ENCODE results near the gene DPEP2. TPM values are rescaled to one million over a fixed set of nuclear protein-coding genes. Genes with fewer than 3 reads are reported as not detected.

The DPEP2 gene
- total and polyA plus RNA-seq, 2 of the 4 experiments (the other 2 are of a cell fraction) = not detected

DNA sequence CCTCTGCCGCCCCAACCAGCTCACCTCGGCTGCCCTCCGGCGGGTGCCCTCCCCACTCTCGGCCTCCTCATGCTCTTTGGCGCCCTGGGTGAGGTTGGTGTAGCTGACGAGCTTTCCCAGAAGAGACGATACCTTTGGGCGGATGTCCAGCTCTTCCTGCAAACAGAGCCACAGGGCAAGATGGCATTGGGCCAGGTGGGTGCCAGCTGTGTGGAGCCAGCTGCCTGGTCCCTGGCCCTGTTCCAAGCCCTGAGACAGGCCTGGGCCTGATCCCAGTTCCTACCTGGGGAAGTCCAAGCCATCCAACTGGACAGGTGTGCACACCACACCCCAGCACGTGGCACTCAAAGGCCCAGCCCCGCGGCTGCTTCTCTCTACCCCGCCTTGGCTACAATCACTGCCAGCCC, 37.7 kb downstream of the DPEP2 start:
- TF ChIP-seq FOS (IDR thresholded peaks at IDR 0.05; ENCODE audit: low read depth, low read length) = no peak
- TF ChIP-seq NFE2L2 (IDR thresholded peaks at IDR 0.05; ENCODE audit: low read depth, low read length) = no peak
- TF ChIP-seq POLR2A (IDR thresholded peaks at IDR 0.05; ENCODE audit: low read depth, low read length) = no peak
- no peak for TF ChIP-seq SMC3 (IDR thresholded peaks at IDR 0.05; ENCODE audit: low read depth, low read length)
- TF ChIP-seq ELK1 (IDR thresholded peaks at IDR 0.05; ENCODE audit: borderline replicate concordance, low read depth, low read length) = no peak
- Histone ChIP-seq H3K9ac (ENCODE audit: low read depth, low read length) (no peak overlapping the region), H3K14ac (replicated peaks; ENCODE audit: low read depth, low read length) (no peak overlapping the region), H2BK5ac (ENCODE audit: low read depth, low read length, poor library complexity, severe bottlenecking) (peak overlapping the region; percentile 4), H3K18ac (ENCODE audit: low read depth, low read length) (no peak overlapping the region), H3K36me3 (ENCODE audit: control insufficient read depth, insufficient read depth, low read length) (peaks cover 73% of the 10 kb centered on the region), H3K4me3 (ENCODE audit: insufficient read depth, low read depth, low read length) (no peak overlapping the region), H4K20me1 (ENCODE audit: insufficient read depth, low read length) (peaks cover 86% of the 10 kb centered on the region), H3K23ac (ENCODE audit: low read depth, low read length) (no peak overlapping the region), H4K8ac (ENCODE audit: low read depth in 2 of 2, low read length in 2 of 2) (no peak overlapping the region), H3K9me1 (ENCODE audit: insufficient read depth, low read length) (peaks cover 61% of the 10 kb centered on the region), H3K4ac (ENCODE audit: low read depth, low read length) (no peak overlapping the region; the same call in 1 of the 2 replicates), H3K4me2 (ENCODE audit: low read depth, low read length) (no peak overlapping the region), H2BK15ac (ENCODE audit: low read depth, low read length) (no peak overlapping the region), H3K27ac (ENCODE audit: insufficient read depth, low read length) (no peak overlapping the region), H3K9me3 (ENCODE audit: control insufficient read depth, insufficient read depth, low read length) (no peaks in the 10 kb centered on the region), H3K27me3 (ENCODE audit: control insufficient read depth, insufficient read depth, low read length) (no peaks in the 10 kb centered on the region), H4K5ac (ENCODE audit: low read depth, low read length) (no peak overlapping the region), H2BK20ac (ENCODE audit: low read depth, low read length) (no peak overlapping the region), H2AK9ac (replicated peaks; ENCODE audit: low read depth, low read length, poor library complexity) (no peak overlapping the region), H2AK5ac (ENCODE audit: low read depth, low read length) (no peak overlapping the region), H3K4me1 (ENCODE audit: control insufficient read depth, insufficient read depth, low read length) (peaks cover 47% of the 10 kb centered on the region), H3K79me1 (ENCODE audit: low read depth in 1 of 2, low read length in 2 of 2) (peaks cover 53 to 93% of the 10 kb centered on the region in 2 experiments), H4K91ac (ENCODE audit: insufficient read depth, low read depth, low read length) (no peak overlapping the region), H2BK120ac (ENCODE audit: low read depth, low read length) (no peak overlapping the region), H2AFZ (replicated peaks; ENCODE audit: low read length, poor library complexity) (no peak overlapping the region), H3K56ac (ENCODE audit: extremely low read depth, insufficient read depth, low read length) (no peak overlapping the region)
- ChIA-PET POLR2A (ENCODE audit: unreplicated experiment) (no interaction called here), CTCF (no interaction called here)
- DNase-seq (no peak), ATAC-seq (ENCODE audit: low read depth) (no peak)
- intact Hi-C loops (cut with micrococcal nuclease) = loop anchor here (10.0 kb wide), 1 partner anchor 263 kb away; no protein-coding TSS in a partner anchor
- dilution Hi-C loops (cut with HindIII; ENCODE audit: low sequenced_read_pairs, unreplicated experiment) = no loop called here
- BruUV-seq (replicated peaks) = no TSS peak
- WGBS, 2 experiments (ENCODE audit: extremely low coverage in 2 of 2, insufficient read length in 1 of 2) = no CpG with 5 or more reads among the region's 13 CpGs
- in situ Hi-C loops (cut with MboI; ENCODE audit: low sequenced_read_pairs) = no loop called here

All from IMR-90 (cell line).